ENCODE results near the gene FICD. TPM values are rescaled to one million over a fixed set of nuclear protein-coding genes. Genes with fewer than 3 reads are reported as not detected.

FICD gene
- total and polyA plus RNA-seq, 9 of the 15 experiments (the other 6 are each of a cell fraction or from before 2014, with no cell fraction given), result 0.88 to 4.5 (median 1.9) TPM

GRCh38 chr12:108477055-108477880 lies 37.8 kb upstream of the FICD start (continued):
- TF ChIP-seq NR0B1 (IDR thresholded peaks at IDR 0.05; ENCODE audit: partially characterized antibody) (no peak), ZNF778 (CRISPR knock-in tag; IDR thresholded peaks at IDR 0.05) (no peak), ZNF644 (tag; IDR thresholded peaks at IDR 0.05; ENCODE audit: low read depth) (peak; percentile 70; the same call in 1 of the 2 replicates), U2AF1 (optimal IDR thresholded peaks at IDR 0.05; ENCODE audit: low read depth, low read length) (no peak), POU5F1 (IDR thresholded peaks at IDR 0.05; ENCODE audit: borderline replicate concordance, low read depth, low read length, partially characterized antibody) (no peak), TBL1XR1 (IDR thresholded peaks at IDR 0.05; ENCODE audit: low read length in 2 of 2) (no peak), MCM2 (IDR thresholded peaks at IDR 0.05; ENCODE audit: low read depth) (no peak), ATF6 (CRISPR knock-in tag; IDR thresholded peaks at IDR 0.05) (no peak), JUND (IDR thresholded peaks at IDR 0.05; ENCODE audit: borderline replicate concordance, low read depth, low read length) (no peak), JUND (tag; IDR thresholded peaks at IDR 0.05; ENCODE audit: borderline replicate concordance, low read depth, low read length) (no peak), PPARD (CRISPR knock-in tag; IDR thresholded peaks at IDR 0.05) (no peak), E2F5 (CRISPR knock-in tag; IDR thresholded peaks at IDR 0.05) (no peak), ZNF449 (CRISPR knock-in tag; IDR thresholded peaks at IDR 0.05) (no peak), ZNF277 (CRISPR knock-in tag; IDR thresholded peaks at IDR 0.05; ENCODE audit: borderline replicate concordance) (no peak), MIER1 (IDR thresholded peaks at IDR 0.05; ENCODE audit: low read depth) (no peak), FOXJ3 (CRISPR knock-in tag; IDR thresholded peaks at IDR 0.05) (no peak), MYNN (IDR thresholded peaks at IDR 0.05) (no peak), MYNN (CRISPR knock-in tag; IDR thresholded peaks at IDR 0.05) (no peak)
- TF ChIP-seq, protein P1, sequence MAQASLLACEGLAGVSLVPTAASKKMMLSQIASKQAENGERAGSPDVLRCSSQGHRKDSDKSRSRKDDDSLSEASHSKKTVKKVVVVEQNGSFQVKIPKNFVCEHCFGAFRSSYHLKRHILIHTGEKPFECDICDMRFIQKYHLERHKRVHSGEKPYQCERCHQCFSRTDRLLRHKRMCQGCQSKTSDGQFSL (CRISPR knock-in tag; IDR thresholded peaks at IDR 0.05), result no peak
- TF ChIP-seq, protein P1 (tag; IDR thresholded peaks at IDR 0.05), result no peak

Data from K562 (cell line).